ENCODE data around the gene IST1. TPM values are rescaled to one million over a fixed set of nuclear protein-coding genes. Genes with fewer than 3 reads are reported as not detected.
"Not testable (repeated sequence)": the region's sequence is repeated elsewhere in the genome, so short reads cannot be mapped to it uniquely, and the experiment has no call there.

Gene IST1
- total RNA-seq, 1 donor from 2014 or later, result 116 TPM

- H3K4me1 ChIP-seq, result no peaks in the 10 kb centered on the region
- no peak for TF ChIP-seq CTCF (IDR thresholded peaks at IDR 0.05)
- intact Hi-C loops (cut with DNase I), result no loop called here
- no peaks in the 10 kb centered on the region for H3K9me3 ChIP-seq
- peaks cover 23 to 42% of the 10 kb centered on the region in 2 donors for H3K36me3 ChIP-seq
- H3K27me3 ChIP-seq, result no peaks in the 10 kb centered on the region
- no peak overlapping the region for H3K27ac ChIP-seq
- H3K4me3 ChIP-seq, result no peak overlapping the region
- no peak for DNase-seq (ENCODE audit: low spot score in 2 of 2)
Observed at GRCh38 chr16:71855937-71856662, 39.2 kb upstream of the IST1 start.

GRCh38 chr16:71859762-71860521 lies 35.4 kb upstream of the IST1 start:
- no peaks in the 10 kb centered on the region for H3K27me3 ChIP-seq
- H3K4me3 ChIP-seq, result no peak overlapping the region
- peak overlapping the region in 1 of 2 donors; percentile 35 for H3K27ac ChIP-seq
- no peaks in the 10 kb centered on the region for H3K4me1 ChIP-seq
- no peaks in the 10 kb centered on the region for H3K9me3 ChIP-seq
- TF ChIP-seq CTCF (IDR thresholded peaks at IDR 0.05), result no peak
- peaks cover 41 to 49% of the 10 kb centered on the region in 2 donors for H3K36me3 ChIP-seq
- no peak for DNase-seq (ENCODE audit: low spot score in 2 of 2)
- intact Hi-C loops (cut with DNase I), result no loop called here

GRCh38 chr16:71863995-71864394 lies 31.3 kb upstream of the IST1 start:
- Histone ChIP-seq H3K36me3 (peaks cover 54 to 73% of the 10 kb centered on the region in 2 donors), H3K9me3 (no peaks in the 10 kb centered on the region), H3K4me1 (no peaks in the 10 kb centered on the region), H3K27ac (no peak overlapping the region), H3K4me3 (no peak overlapping the region), H3K27me3 (no peaks in the 10 kb centered on the region)
- no peak for DNase-seq (ENCODE audit: low spot score in 2 of 2)
- no peak for TF ChIP-seq CTCF (IDR thresholded peaks at IDR 0.05)
- intact Hi-C loops (cut with DNase I), result no loop called here

- H3K36me3 ChIP-seq, result peaks cover 49 to 65% of the 10 kb centered on the region in 2 donors
Observed at GRCh38 chr16:71865173-71865863, 30.0 kb upstream of the IST1 start.

GRCh38 chr16:71867175-71867574 lies 28.2 kb upstream of the IST1 start:
- H3K4me1 ChIP-seq; H3K27me3 ChIP-seq; DNase-seq (ENCODE audit: low spot score in 2 of 2); intact Hi-C loops (cut with DNase I); H3K4me3 ChIP-seq; H3K9me3 ChIP-seq; H3K27ac ChIP-seq: not testable (repeated sequence)
- peaks cover 40 to 50% of the 10 kb centered on the region in 2 donors for H3K36me3 ChIP-seq

More at GRCh38 chr16:71865173-71865863, 30.0 kb upstream of the IST1 start:
- no peak for TF ChIP-seq CTCF (IDR thresholded peaks at IDR 0.05)
- Histone ChIP-seq H3K27me3 (no peaks in the 10 kb centered on the region), H3K9me3 (no peaks in the 10 kb centered on the region), H3K4me3 (no peak overlapping the region), H3K27ac (no peak overlapping the region), H3K4me1 (no peaks in the 10 kb centered on the region)
- intact Hi-C loops (cut with DNase I), result no loop called here
- no peak for DNase-seq (ENCODE audit: low spot score in 2 of 2)

GRCh38 chr16:71867939-71868338 lies 27.4 kb upstream of the IST1 start:
- H3K36me3 ChIP-seq, result peaks cover 36 to 44% of the 10 kb centered on the region in 2 donors
- H3K4me3 ChIP-seq, result no peak overlapping the region
- H3K4me1 ChIP-seq, result no peaks in the 10 kb centered on the region
- no peaks in the 10 kb centered on the region for H3K9me3 ChIP-seq
- no peaks in the 10 kb centered on the region for H3K27me3 ChIP-seq
- intact Hi-C loops (cut with DNase I), result no loop called here
- TF ChIP-seq CTCF (IDR thresholded peaks at IDR 0.05), result no peak
- no peak overlapping the region for H3K27ac ChIP-seq
- no peak for DNase-seq (ENCODE audit: low spot score in 2 of 2)

All from ascending aorta (tissue), 2 donors.